HG03520 (cell line): ENCODE results near the gene EXPH5.
"Not testable (repeated sequence)": the region's sequence is repeated elsewhere in the genome, so short reads cannot be mapped to it uniquely, and the experiment has no call there.

ENCODE experiments used
- ATAC-seq: cut with Tn5 transposase; IDR thresholded peaks from one replicate; pipeline ENCODE4 v1.9.1; 2021; ENCODE audit warnings: mild to moderate bottlenecking, moderate library complexity; ENCODE audit not compliant: unreplicated experiment

Gene EXPH5, protein sequence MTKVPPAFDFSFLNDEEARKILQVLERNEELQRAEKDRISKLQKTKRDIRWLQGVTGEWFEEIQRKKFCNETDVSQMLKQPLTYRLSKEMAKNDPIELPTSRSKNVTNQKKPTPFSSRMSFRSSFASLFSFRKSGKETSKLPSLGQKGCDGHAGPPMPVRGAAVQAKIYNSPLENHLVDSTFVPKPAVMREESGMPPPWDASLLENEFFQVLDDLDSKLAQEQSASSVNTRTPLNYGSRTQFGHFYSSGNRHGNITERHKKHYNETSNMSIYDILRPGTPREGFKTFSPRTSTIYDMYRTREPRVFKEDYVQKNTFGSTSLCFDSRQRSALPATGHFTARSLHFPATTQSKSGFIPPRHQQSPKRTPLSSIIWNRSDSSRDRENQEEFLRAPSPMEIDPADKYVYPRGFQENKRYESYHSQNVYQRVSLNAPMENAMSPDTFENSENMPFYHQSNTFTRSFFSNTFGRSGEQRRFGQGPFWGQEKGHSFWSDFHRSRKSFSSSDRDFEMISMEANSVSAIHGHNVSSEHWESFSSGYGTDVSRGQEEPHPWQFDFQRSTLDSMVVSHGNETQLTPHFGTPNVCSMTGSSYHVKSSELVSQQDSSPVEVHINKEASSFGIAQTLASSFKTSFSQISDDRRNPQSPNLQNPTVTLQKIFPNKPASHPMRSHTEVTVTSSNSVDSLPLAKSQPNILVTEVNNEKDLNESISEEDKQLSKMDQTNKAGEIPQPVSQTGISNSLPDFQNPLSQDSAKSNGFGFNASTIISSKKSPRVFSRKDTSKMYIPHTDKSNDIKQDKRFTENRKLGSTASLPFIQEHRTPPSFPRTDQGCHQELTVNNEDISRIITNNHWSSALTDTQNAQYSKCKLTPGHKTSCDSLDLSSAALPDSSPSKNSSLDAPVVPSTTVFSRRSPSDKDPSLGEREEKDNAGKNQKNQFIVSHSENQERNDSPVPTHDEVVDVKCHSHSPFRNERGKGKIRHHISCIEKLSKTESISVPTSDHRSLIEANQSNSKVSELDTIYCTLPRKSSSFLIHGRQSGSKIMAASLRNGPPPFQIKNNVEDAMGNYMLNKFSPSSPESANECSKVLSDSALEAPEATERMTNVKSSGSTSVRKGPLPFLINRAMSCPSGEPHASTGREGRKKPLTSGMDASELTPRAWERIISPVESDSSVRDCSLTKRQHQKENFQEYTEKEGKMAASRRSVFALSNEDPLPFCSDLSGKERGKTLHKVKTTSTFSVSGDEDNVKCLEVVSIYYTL (N-terminal part only)

DNA sequence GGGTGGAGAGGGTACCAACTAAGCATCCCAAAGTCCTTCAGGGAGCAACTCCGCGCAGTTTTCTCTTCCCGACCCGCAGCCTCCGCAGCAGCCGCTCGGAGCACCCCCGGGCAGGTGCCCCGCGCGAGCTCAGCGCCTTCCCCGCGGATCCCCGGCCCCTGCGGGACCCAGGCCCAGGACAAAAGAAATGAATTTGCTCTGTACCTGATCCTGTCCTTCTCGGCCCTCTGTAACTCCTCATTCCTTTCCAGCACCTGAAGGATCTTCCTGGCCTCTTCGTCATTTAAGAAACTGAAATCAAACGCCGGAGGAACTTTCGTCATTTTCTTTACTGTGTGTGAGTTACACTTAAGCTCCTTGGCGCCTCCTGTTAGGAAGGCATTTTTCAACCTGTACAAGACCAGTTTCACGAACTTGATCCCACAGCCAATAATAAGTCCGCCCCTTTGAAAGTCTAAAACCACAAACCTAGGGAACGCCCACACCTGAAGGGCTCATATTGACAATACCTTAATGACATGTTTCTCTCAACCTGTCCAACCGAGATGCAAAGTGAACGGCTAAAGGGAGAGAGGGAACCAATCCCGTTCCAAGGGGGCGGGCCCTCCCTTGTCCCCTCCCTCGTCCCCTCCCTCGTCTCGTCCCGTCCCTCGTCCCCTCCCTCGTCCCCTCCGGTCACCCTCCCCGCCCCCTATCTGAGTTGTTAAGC, at the start of gene EXPH5:
EXPH5 (minus strand) TSS at position 555 of the 709 bp plus-strand sequence; CDS start at position 323, 232 bp downstream.
- peak; percentile 91 for ATAC-seq

DNA sequence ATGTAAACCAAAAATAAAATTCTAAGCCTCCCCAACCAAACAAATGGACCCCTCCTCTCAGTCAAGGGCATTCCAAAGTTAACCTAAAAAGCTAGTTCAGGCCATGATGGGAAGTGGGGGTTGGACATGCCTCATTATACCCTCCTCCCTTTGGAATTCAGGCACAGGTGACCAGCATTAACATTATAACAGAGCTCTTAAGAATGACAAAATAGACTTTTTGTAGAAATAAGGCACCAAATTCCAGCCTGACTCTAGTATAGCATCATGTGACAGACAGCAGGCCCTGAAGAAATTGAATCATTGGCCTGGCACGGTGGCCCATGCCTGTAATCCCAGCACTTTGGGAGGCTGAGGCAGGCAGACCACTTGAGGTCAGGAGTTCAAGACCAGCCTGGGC, 48.2 kb upstream of the EXPH5 start:
- not testable (repeated sequence) for ATAC-seq

DNA sequence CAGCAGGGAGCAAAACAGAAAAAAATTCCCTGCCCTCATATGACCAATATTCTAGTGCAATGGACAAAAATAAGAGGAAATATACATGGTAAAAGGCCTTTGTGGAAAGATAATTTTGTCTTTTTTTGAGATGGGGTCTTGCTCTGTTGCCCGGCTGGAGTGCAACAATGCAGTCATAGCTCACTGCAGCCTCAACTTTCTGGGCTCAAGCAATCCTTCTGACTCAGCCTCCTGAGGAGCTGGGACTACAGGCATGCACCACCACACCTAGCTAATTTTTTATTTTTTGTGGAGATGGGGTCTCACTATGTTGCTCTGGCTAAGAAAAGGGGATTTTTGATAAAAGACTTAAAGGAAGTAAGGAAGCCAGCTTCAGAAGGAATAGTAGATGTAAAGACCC, 45.6 kb upstream of the EXPH5 start:
- no peak for ATAC-seq

DNA sequence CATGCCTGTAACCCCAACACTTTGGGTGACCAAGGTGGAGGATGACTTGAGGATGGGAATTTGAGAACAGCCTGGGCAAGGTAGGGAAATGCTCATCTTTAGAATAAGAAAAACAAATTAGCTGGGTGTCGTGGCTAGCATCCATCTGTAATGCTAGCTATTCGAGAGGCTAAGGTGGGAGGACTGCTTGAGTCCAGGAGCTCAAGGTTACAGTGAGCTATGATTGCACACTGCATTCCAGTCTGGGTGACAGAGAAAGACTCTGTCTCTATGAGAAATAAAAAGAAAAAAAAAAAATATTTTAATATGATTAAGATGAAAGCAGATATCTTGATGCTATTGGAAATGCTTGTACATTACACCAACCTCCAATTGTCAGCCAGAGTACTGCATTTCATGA, 42.7 kb upstream of the EXPH5 start:
- ATAC-seq, result no peak

DNA sequence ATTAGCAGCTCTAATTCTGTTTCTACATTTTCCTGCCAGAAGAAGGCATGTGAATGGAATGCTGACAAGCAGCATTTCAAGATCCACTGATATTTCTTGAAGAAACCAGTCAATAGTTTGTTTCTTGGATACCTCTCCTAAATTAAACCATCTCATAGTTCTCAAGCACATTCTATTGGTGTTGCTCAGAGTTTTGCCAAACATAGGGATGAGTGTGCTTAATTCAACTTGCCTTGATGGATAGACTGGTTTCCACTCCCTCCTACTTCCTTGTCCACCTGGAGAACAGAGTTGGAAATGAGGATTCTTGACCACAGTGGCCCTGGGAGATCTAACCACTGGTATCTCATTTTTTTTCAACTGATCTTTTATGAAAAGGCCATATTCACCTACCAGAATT, 41.5 kb upstream of the EXPH5 start:
- no peak for ATAC-seq

DNA sequence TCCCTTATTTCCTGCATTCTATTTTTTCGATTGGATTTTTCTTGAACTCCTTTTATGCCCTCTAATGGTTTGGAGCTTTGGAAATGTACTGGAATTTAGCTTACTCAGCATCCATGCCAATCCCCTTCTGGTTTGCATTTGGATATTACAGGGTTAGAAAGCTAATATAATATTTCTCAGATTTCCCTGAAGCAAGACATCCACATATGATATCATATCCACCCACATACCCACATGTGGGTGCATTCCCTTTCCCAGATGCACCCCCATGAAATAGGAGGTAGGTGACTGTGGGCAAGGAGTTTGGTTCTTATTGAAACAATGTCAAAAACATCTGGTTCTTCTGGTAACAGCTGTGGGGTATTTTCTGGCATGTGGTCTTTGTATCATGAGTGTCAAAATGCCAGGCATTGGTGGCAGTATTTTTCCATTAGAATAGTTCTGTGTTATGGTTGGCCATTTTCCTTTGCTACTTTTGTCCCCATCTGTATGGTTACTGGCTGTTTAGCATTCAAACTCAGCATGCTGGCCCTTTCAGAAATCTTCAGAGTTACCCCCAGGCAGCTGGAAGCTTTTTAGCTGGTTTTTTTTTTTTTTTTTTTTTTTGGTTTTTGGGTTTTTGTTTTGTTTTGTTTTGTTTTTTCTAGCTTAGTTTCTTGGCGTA, 38.6 kb upstream of the EXPH5 start:
- ATAC-seq, result no peak

DNA sequence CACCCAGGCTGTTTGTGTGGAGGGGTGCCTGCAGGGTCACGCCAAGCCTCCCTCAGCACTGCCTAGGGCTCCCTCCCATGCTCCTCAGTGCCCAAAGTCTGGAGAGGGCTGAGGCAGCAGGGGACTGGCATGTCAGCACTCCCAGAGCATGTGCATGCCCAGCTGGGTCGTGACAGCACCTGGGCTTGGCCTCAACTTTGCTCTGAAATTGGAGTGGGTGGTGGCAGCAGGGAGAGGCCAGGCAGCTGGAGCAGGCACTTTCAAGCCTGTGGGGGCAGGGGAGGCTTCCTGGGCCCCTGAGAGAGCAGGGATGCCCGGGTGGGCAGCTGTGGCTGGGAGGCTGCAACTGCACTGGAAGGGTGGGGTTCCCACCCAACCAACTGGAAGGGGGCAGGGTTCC, 35.7 kb upstream of the EXPH5 start:
- ATAC-seq, result no peak

DNA sequence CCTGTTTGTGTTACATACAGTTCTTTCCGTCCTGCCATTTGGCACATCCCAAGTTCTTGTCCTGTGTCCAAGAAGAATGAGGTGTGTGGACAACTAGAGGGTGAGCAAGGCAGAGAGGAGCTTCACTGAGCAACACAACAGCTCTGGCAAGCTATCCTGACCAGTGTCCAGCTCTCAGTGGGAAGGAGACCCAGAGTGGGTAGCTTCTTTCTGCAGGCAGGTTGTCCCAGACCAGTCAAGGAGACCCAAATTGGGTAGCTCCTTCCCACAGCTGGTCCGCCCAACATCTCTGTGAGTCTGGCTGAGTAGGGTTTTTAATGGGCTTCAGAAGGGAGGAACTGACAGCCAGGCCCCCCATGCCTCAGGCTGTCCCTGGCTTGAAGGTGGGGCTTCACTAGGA, 35.2 kb upstream of the EXPH5 start:
- ATAC-seq, result no peak

DNA sequence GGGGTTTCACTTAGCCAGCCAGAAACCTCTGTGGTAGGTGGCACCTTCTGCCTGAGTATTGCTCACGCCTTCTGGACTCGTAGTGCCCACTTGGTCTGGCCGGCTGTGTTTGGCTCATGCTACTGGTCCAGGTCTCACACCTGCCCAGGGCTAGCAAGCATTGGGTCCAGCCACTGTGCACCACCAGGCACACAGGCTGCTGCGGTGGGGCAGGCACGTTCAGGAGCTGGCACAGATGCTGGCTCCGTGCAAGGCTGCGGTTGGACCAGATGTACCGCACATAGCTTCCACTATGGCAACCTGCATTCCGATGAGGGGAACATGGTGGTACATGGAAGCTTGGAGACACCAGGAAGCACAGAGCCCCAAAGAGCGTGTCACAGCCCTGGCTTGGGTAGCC, 34.8 kb upstream of the EXPH5 start:
- ATAC-seq, result no peak

DNA sequence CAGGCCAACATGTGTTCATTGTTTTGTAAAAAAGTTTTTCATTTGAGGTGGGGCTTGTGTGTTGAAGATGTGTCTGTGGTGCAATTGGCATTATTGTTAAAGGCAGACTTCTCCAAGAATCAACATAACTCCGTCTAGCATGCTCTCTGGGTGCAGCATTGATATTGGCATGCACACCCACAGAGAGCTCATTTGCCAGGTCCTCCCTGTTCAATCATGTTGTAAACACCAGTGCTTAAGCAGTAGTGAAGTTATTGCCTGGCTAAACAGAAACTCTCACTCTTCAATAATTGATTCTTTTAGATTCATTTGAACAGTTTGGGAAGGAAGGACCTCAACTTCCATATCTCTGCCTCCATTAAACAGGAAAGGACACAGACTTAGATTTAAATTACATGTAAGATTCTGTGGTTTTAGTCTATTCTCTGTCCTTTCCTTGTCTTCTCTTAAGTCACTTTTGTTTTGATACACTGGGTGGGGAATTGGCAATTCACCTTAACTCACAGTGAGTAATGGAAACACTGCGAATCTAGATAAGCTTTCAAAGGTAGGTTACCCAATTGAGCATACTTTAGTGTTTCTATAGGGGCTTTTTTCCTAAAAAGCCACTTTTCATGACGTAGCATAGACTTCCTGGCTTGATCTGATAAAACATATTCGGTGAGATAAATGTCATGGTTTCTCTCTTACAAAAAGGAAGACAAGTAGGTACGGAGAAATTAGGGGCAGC, 30.8 kb upstream of the EXPH5 start:
- no peak for ATAC-seq

DNA sequence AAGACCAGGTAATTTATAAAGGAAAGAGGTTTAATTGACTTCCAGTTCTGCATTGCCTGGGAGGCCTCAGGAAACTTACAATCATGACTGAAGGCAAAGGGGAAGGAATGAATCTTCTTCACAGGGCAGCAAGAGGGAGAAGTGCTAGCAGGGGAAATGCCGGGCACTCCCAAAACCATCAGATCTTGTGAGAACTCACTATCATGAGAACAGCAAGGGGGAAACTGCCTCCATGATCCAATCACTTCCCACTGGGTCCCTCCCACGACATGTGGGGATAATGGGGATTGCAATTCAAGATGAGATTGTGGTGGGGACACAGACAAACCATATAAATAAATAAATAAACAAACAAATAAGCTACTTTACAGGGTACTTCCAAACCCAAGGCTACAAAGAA, 28.8 kb upstream of the EXPH5 start:
- no peak for ATAC-seq

DNA sequence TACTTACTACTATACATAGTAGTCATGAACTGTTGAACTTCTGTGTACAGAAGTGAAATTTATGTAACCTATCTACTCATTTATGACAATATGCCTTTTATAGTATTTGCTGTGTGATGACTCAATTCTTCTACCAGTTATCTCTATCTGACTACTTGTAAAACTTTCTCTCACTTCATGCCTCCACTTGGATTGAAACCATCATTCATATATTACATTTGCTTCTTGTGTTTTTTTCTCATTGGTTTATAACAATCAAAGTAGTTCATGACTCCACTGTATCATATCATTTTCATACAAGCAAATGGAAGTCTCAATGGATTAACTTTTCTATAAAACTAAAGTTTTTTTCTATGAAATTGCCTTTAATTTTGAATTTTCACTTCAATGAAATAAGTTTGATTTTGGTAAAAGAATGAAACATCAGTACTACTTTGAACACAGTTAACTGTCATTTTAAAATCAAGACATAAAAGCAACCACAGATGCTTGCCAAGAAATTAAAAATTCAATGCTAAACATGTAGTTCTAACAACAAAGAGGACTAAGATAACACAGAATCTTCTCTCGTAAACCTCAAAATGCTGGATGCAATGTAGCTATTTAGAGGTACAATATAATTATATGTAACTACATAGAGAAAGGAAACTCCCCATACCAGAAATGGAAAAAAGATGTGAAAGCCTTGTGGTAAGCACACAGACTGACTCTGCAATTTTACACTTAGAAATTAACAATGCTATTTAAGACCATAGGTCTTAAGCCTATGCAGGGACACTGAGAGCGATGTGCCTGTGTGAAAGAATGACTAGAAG, 27.6 kb upstream of the EXPH5 start:
- peak; percentile 85 for ATAC-seq

DNA sequence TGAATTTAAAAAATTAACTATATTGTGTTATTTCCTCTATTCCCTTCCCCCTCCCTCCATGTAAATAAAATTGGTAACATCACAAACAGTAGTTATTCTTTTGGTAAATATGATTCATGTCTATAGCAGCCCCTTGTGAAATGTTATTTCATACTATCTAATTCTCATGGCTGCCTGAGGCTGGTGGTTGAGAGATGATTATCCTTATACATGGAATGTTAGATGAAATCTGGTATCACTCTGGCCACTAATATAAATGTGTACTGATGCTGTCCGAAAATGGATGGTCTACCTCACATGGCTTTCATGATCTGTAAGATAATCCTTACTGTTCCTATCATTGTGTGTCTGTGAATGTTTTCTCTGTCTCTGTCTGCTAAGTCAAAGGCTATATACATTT, 25.0 kb upstream of the EXPH5 start:
- no peak for ATAC-seq

DNA sequence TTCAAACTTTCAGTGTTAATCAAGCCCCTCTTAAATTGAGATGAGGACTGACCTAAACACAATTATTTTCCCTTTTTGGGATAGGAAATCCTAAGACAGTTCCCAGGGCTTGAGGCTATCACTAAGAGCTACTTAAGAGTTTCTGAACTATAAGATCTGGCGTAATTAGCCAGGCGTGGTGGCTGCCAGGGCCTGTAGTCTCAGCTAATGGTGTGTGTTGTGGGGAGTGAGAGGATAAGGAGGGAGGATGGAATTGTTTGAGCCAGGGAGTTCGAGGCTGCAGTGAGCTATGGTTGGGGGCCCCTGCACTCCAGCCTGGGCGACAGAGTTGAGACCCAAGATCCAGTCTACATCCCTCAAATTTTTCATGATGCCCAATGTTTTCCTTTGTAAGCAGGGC, 23.5 kb upstream of the EXPH5 start:
- no peak for ATAC-seq

DNA sequence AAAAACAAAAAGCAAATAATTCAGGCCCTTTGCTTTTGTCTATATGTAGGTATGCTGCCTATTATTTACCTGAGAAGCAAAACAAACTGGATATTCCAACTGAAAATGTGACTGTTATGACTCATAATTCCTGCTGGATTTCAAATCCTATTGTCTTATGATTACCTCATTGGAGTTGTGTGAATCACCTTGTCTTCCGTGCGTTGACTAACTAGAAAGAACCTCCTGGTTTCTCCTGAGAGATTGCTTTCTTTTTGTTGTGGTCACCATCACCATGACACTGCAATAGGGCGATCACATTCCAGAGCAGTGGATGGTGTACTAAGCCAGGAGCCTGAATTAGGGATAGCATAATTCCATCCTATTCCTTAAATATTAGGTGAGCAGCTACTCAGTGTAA, 23.0 kb upstream of the EXPH5 start:
- no peak for ATAC-seq

DNA sequence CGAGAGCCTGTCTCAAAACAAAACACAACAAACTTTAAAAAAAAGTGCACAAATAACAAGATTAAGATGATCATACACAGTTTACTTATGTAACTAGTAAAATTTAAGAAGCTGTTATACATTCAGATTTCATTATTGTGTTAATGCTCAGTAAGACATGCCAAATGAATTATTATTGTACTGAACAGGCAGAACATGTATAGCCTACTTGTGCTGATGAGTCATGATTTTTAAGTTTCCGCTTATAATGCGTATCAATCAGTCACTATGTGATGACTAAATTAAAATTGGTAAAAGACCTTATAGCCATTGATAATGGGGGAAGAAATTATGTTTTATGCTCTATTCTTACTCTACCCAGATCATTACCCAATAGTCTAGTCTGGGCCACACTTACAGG, 20.5 kb upstream of the EXPH5 start:
- no peak for ATAC-seq

DNA sequence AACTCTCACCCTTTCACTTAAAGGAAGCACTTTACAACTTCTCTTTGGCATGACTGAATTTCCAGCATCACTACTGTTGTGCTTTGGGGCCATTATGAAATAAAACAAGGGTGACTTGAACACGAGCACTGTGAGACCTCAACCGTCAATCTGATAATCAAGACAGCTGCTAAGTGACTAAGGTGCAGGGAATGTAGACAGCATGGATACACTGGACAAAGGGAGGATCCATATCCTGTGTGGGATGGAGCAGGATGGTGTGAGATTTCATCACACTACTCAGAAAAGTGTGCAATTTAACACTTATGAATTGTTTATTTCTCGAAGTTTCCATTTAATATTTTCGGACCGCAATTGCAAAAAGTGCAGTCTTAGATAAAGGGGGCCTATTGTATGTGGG, 16.1 kb upstream of the EXPH5 start:
- no peak for ATAC-seq

DNA sequence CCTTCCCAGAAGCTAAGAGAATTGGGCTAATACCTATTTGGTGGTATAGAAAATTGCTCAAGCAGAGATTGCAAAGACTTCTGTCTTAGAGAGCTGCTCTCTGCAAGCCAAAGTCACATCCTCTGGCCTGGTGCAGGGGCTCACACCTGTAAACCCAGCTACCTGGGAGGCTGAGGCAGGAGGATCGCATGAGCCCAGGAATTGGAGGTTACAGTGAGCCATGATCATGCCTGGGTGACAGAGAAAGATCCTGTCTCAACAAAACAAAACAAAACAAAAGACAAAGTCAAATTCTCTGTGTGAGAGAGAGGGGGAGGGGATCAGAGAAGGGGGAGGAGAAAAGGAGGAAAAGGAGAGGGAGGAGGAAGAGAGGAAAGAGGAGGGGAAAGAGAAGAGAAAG, 15.0 kb upstream of the EXPH5 start:
- ATAC-seq, result no peak
